HG03108 (cell line): ENCODE results near the gene ACOT6.
"Not testable (repeated sequence)": the region's sequence is repeated elsewhere in the genome, so short reads cannot be mapped to it uniquely, and the experiment has no call there.

Experiments used
- ATAC-seq: cut with Tn5 transposase; IDR thresholded peaks from one replicate; pipeline ENCODE4 v1.9.1; 2021; ENCODE audit warnings: moderate library complexity; ENCODE audit not compliant: unreplicated experiment

ACOT6 gene

GRCh38 chr14:73612339-73613045, at the start of gene ACOT6:
Gene ACOT6, plus strand, starts transcription at chr14:73612517. Its CDS starts 55 bp downstream, at chr14:73612572.
- ATAC-seq = peak; percentile 66

GRCh38 chr14:73562696-73563095, 49.6 kb upstream of the ACOT6 start:
- not testable (repeated sequence) for ATAC-seq

- not testable (repeated sequence) for ATAC-seq
These were observed 45.9 kb upstream of the ACOT6 start for GRCh38 chr14:73566431-73566830.

GRCh38 chr14:73566935-73567334, 45.4 kb upstream of the ACOT6 start:
- ATAC-seq = not testable (repeated sequence)

GRCh38 chr14:73567358-73567757, 45.0 kb upstream of the ACOT6 start:
- no peak for ATAC-seq

- no peak for ATAC-seq
These were observed 44.1 kb upstream of the ACOT6 start for GRCh38 chr14:73567951-73568885.

- ATAC-seq = not testable (repeated sequence)
These were observed 43.5 kb upstream of the ACOT6 start for GRCh38 chr14:73568886-73569184.

GRCh38 chr14:73569185-73569958, 42.9 kb upstream of the ACOT6 start, which contains the start of gene ACOT2:
Gene ACOT2, plus strand, starts transcription at chr14:73569213. Its CDS starts 28 bp downstream, at chr14:73569241.
- ATAC-seq = peak; percentile 59

- peak; percentile 57 for ATAC-seq
These were observed 41.4 kb upstream of the ACOT6 start for GRCh38 chr14:73570913-73571312.

- not testable (repeated sequence) for ATAC-seq
These were observed 39.3 kb upstream of the ACOT6 start for GRCh38 chr14:73573034-73573433.

GRCh38 chr14:73573740-73574139, 38.6 kb upstream of the ACOT6 start:
- not testable (repeated sequence) for ATAC-seq

GRCh38 chr14:73574251-73574650, 38.1 kb upstream of the ACOT6 start:
- not testable (repeated sequence) for ATAC-seq

- ATAC-seq = no peak
These were observed 35.9 kb upstream of the ACOT6 start for GRCh38 chr14:73576391-73576790.

- ATAC-seq = not testable (repeated sequence)
These were observed 35.1 kb upstream of the ACOT6 start for GRCh38 chr14:73577214-73577613.

- not testable (repeated sequence) for ATAC-seq
These were observed 30.0 kb upstream of the ACOT6 start for GRCh38 chr14:73582102-73582979.

- no peak for ATAC-seq
These were observed 23.6 kb upstream of the ACOT6 start for GRCh38 chr14:73588695-73589094.

GRCh38 chr14:73589116-73589515, 23.2 kb upstream of the ACOT6 start:
- no peak for ATAC-seq

- ATAC-seq = not testable (repeated sequence)
These were observed 21.7 kb upstream of the ACOT6 start for GRCh38 chr14:73590673-73591004.

GRCh38 chr14:73591690-73592449, 20.4 kb upstream of the ACOT6 start, which contains the start of gene ACOT4:
Gene ACOT4, plus strand, starts transcription at chr14:73591873. Its CDS starts 87 bp downstream, at chr14:73591960.
- peak; percentile 57 for ATAC-seq
